Thoracic aorta (tissue), 2 donors: ENCODE results near the gene NEU1. TPM values are rescaled to one million over a fixed set of nuclear protein-coding genes. Genes with fewer than 3 reads are reported as not detected.
"Not testable (repeated sequence)": the region's sequence is repeated elsewhere in the genome, so short reads cannot be mapped to it uniquely, and the experiment has no call there.

Experiments
- ATAC-seq: fragments of 150-250 bp; one replicate; pipeline ENCODE4 v1.8.0; 2017; ENCODE audit warnings: low read depth; ENCODE audit not compliant: insufficient number of reproducible peaks, low FRiP score
- DNase-seq: peaks from one replicate; pipeline ENCODE4 v3.0.0-alpha.2; 2020; ENCODE audit warnings: low spot score
- H3K27ac ChIP-seq, 2 donors: fragments of 200-600 bp; sonication (generic); 1 replicate in 1 of 2; 2 replicates in 1 of 2; pipeline ENCODE4 v1.5.1; 2016; ENCODE audit warnings: mild to moderate bottlenecking in 2 of 2, moderate library complexity in 2 of 2
- H3K27me3 ChIP-seq: fragments of 200-600 bp; sonication (generic); replicated peaks from 2 replicates; pipeline ENCODE4 v1.6.0; 2016; ENCODE audit warnings: mild to moderate bottlenecking; ENCODE audit not compliant: insufficient read depth
- H3K36me3 ChIP-seq: fragments of 200-600 bp; sonication (generic); one replicate; pipeline ENCODE4 v1.5.1; 2016
- H3K4me1 ChIP-seq, 2 donors: fragments of 200-600 bp; sonication (generic); 1 replicate in 1 of 2; 2 replicates in 1 of 2; pipeline versions ENCODE4 v1.5.1 to v1.6.0; 2016; ENCODE audit warnings: low read depth in 2 of 2, mild to moderate bottlenecking in 1 of 2; ENCODE audit not compliant: control insufficient read depth in 1 of 2
- H3K4me3 ChIP-seq: fragments of 200-600 bp; sonication (generic); 2 replicates; pipeline ENCODE4 v1.5.1; 2016; ENCODE audit warnings: mild to moderate bottlenecking
- H3K9me3 ChIP-seq: fragments of 200-600 bp; sonication (generic); 2 replicates; pipeline ENCODE4 v1.5.1; 2016
- CTCF ChIP-seq: fragments of 200-600 bp; sonication (generic); IDR thresholded peaks from one replicate; pipeline ENCODE4 v1.5.1; 2019; ENCODE audit warnings: antibody characterized with exemption
- total RNA-seq, 2 donors: library from RNA; depleted of rRNA; stranded (reverse); fragments of >200 nt; gene quantifications; one replicate each; pipeline versions ENCODE4 v1.1.0 to v1.2.3, GENCODE V29; 2016

Gene NEU1
- total RNA-seq, 2 donors from 2014 or later: 26.0 to 35.2 TPM

GRCh38 chr6:31814677-31815024 lies 48.0 kb downstream of the NEU1 start:
- H3K27me3 ChIP-seq: no peaks in the 10 kb centered on the region
- H3K4me3 ChIP-seq: peak overlapping the region; percentile 81
- peaks cover 15 to 29% of the 10 kb centered on the region in 2 donors for H3K4me1 ChIP-seq
- no peaks in the 10 kb centered on the region for H3K36me3 ChIP-seq
- no peak for TF ChIP-seq CTCF
- ATAC-seq (peak; percentile 78), DNase-seq (peak; percentile 96)
- H3K9me3 ChIP-seq: no peaks in the 10 kb centered on the region
- peak overlapping the region; percentile 97 to 98 for H3K27ac ChIP-seq

DNA sequence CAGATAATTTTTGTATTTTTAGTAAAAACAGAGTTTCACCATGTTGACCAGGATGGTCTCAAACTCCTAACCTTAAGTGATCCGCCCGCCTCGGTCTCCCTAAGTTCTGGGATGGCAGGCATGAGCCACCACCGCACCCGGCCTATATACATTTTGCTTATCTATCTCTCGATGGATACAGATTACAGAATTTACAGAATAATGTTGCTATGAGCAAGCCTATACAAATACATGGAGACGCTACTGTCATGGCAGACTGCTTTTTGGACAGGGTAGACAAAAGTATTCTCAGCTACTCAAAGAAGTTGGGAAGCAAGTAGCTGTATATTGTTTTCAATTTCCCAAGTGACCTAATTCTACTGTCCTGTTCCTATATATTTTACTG lies 49.2 kb downstream of the NEU1 start:
- Histone ChIP-seq H3K36me3 (no peaks in the 10 kb centered on the region), H3K4me1 (peaks cover 8 to 17% of the 10 kb centered on the region in 2 donors), H3K4me3 (peak overlapping the region; percentile 81), H3K27ac (peak overlapping the region; percentile 91 to 93), H3K27me3 (no peaks in the 10 kb centered on the region), H3K9me3 (no peaks in the 10 kb centered on the region)
- ATAC-seq (no peak), DNase-seq (no peak)
- TF ChIP-seq CTCF: no peak

DNA sequence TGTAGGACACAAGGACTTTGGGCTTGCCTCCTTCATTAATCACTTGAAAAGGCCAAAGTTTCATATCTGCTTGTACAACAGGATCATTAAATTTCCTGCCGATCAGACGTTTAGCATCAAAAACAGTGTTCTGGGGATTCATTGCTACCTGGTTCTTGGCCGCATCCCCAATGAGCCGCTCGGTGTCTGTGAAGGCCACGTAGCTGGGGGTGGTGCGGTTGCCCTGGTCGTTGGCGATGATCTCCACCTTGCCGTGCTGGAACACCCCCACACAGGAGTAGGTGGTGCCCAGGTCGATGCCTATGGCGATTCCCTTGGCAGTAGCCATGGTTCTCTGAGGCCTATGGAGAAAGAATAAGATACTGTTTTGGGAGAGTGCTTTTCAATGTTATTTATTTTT lies 51.0 kb downstream of the NEU1 start:
- H3K9me3 ChIP-seq: no peaks in the 10 kb centered on the region
- H3K27ac ChIP-seq: no peak overlapping the region
- no peaks in the 10 kb centered on the region for H3K27me3 ChIP-seq
- no peak for ATAC-seq
- H3K4me1 ChIP-seq: peaks cover 12 to 16% of the 10 kb centered on the region in 2 donors
- no peak overlapping the region for H3K4me3 ChIP-seq
- no peaks in the 10 kb centered on the region for H3K36me3 ChIP-seq
- DNase-seq: no peak
- no peak for TF ChIP-seq CTCF

GRCh38 chr6:31808599-31808998 lies 54.0 kb downstream of the NEU1 start:
- H3K36me3 ChIP-seq, H3K4me3 ChIP-seq, H3K27me3 ChIP-seq, H3K9me3 ChIP-seq, ATAC-seq, DNase-seq, H3K27ac ChIP-seq: not testable (repeated sequence)
- H3K4me1 ChIP-seq: peaks cover 14 to 23% of the 10 kb centered on the region in 2 donors

Other genes starting within 250 kb of the NEU1 start
- gene AIF1, start 247.6 kb downstream of the NEU1 start, total RNA-seq: 10 to 100 TPM; 21.5 to 39.6 TPM
- gene PRRC2A, start 242.1 kb downstream of the NEU1 start, total RNA-seq: 100 to 1,000 TPM in 1 of 2 donors, 10 to 100 TPM in 1; 94.2 to 130 TPM
- 100 to 1,000 TPM; 154 to 182 TPM for gene BAG6, start 210.2 kb downstream of the NEU1 start, total RNA-seq
- 1 to 10 TPM in 1 of 2 donors, not detected in 1; 2.2 TPM for gene APOM, start 206.9 kb downstream of the NEU1 start, total RNA-seq
- 10 to 100 TPM; 23.7 to 40.1 TPM for gene C6orf47, start 202.0 kb downstream of the NEU1 start, total RNA-seq
- gene GPANK1, start 197.8 kb downstream of the NEU1 start, total RNA-seq: 10 to 100 TPM; 15.0 to 19.2 TPM
- 100 to 1,000 TPM; 175 to 202 TPM for gene CSNK2B, start 196.7 kb downstream of the NEU1 start, total RNA-seq
- 10 to 100 TPM in 1 of 2 donors, 1 to 10 TPM in 1; 9.6 to 24.3 TPM for gene LY6G5B, start 192.8 kb downstream of the NEU1 start, total RNA-seq
- not detected for gene LY6G5C, start 181.8 kb downstream of the NEU1 start, total RNA-seq
- gene ABHD16A, start 159.5 kb downstream of the NEU1 start, total RNA-seq: 10 to 100 TPM; 49.3 to 52.8 TPM
- gene LY6G6F, start 156.0 kb downstream of the NEU1 start, total RNA-seq: not detected
- gene LY6G6D, start 147.5 kb downstream of the NEU1 start, total RNA-seq: not detected
- gene LY6G6C, start 141.1 kb downstream of the NEU1 start, total RNA-seq: not detected
- gene MPIG6B, start 139.4 kb downstream of the NEU1 start, total RNA-seq: not detected
- gene DDAH2, start 133.5 kb downstream of the NEU1 start, total RNA-seq: 100 to 1,000 TPM; 136 TPM
- gene CLIC1, start 126.3 kb downstream of the NEU1 start, total RNA-seq: 100 to 1,000 TPM; 222 to 251 TPM
- 10 to 100 TPM in 1 of 2 donors, 1 to 10 TPM in 1; 5.7 to 10.5 TPM for gene MSH5, start 122.8 kb downstream of the NEU1 start, total RNA-seq
- gene SAPCD1, start 100.2 kb downstream of the NEU1 start, total RNA-seq: 10 to 100 TPM in 1 of 2 donors, not detected in 1; 13.3 TPM
- gene VWA7, start 85.5 kb downstream of the NEU1 start, total RNA-seq: under 1 TPM; 0.68 to 0.78 TPM
- 10 to 100 TPM; 24.8 to 46.8 TPM for gene VARS1, start 67.1 kb downstream of the NEU1 start, total RNA-seq
- 10 to 100 TPM; 21.2 to 40.1 TPM for gene LSM2, start 55.9 kb downstream of the NEU1 start, total RNA-seq
- 1 to 10 TPM; 1.1 to 1.2 TPM for gene HSPA1L, start 47.5 kb downstream of the NEU1 start, total RNA-seq
- 100 to 1,000 TPM; 240 to 354 TPM for gene HSPA1A, start 47.3 kb downstream of the NEU1 start, total RNA-seq
- gene HSPA1B, start 35.1 kb downstream of the NEU1 start, total RNA-seq: 100 to 1,000 TPM; 178 to 262 TPM
- gene SLC44A4, start 16.2 kb upstream of the NEU1 start, total RNA-seq: 1 to 10 TPM in 1 of 2 donors, not detected in 1; 5.8 TPM
- gene EHMT2, start 34.9 kb upstream of the NEU1 start, total RNA-seq: 10 to 100 TPM; 19.5 to 33.2 TPM
- 1 to 10 TPM in 1 of 2 donors, not detected in 1; 1.6 TPM for gene ZBTB12, start 39.3 kb upstream of the NEU1 start, total RNA-seq
- 10 to 100 TPM; 13.8 to 40.2 TPM for gene C2, start 64.9 kb upstream of the NEU1 start, total RNA-seq
- gene CFB, start 83.3 kb upstream of the NEU1 start, total RNA-seq: 100 to 1,000 TPM in 1 of 2 donors, 10 to 100 TPM in 1; 55.2 to 142 TPM
- gene NELFE, start 96.2 kb upstream of the NEU1 start, total RNA-seq: 10 to 100 TPM; 62.4 to 69.3 TPM
- 10 to 100 TPM; 37.7 to 73.0 TPM for gene SKIC2, start 96.4 kb upstream of the NEU1 start, total RNA-seq
- 10 to 100 TPM; 14.1 to 45.4 TPM for gene DXO, start 109.3 kb upstream of the NEU1 start, total RNA-seq
- gene C4A, start 119.2 kb upstream of the NEU1 start, total RNA-seq: 100 to 1,000 TPM in 1 of 2 donors, 10 to 100 TPM in 1; 30.2 to 162 TPM
- gene C4B, start 152.0 kb upstream of the NEU1 start, total RNA-seq: 100 to 1,000 TPM in 1 of 2 donors, 10 to 100 TPM in 1; 44.3 to 108 TPM
- gene CYP21A2, start 175.6 kb upstream of the NEU1 start, total RNA-seq: 1 to 10 TPM in 1 of 2 donors, not detected in 1; 2.4 TPM
- gene TNXB, start 246.5 kb upstream of the NEU1 start, total RNA-seq: 100 to 1,000 TPM; 194 to 210 TPM